GM12891 (cell line): Measurements from ENCODE around the gene ATP2B2.

ENCODE experiments used
- POLR2A ChIP-seq: IDR thresholded peaks from 2 replicates; pipeline ENCODE4 v1.6.1; 2011; ENCODE audit warnings: low read depth, low read length, control low read depth
- POLR2AphosphoS5 ChIP-seq: IDR thresholded peaks from 2 replicates; pipeline ENCODE4 v1.6.1; 2011; ENCODE audit warnings: low read depth, low read length, control low read depth
- SPI1 ChIP-seq: IDR thresholded peaks from 2 replicates; pipeline ENCODE4 v1.6.1; 2011; ENCODE audit warnings: low read depth, low read length, control low read depth
- TAF1 ChIP-seq: IDR thresholded peaks from 2 replicates; pipeline ENCODE4 v1.6.1; 2011; ENCODE audit warnings: low read depth, low read length, control low read depth

GRCh38 chr3:10357592-10358308 lies 147.6 kb downstream of the ATP2B2 start:
- no peak for TF ChIP-seq POLR2A
- no peak for TF ChIP-seq TAF1
- TF ChIP-seq POLR2AphosphoS5: no peak
- TF ChIP-seq SPI1: peak; percentile 33; the same call in 1 of the 2 replicates
